Measurements from ENCODE around the gene TMED3. TPM values are rescaled to one million over a fixed set of nuclear protein-coding genes. Genes with fewer than 3 reads are reported as not detected.

TMED3 gene
- total RNA-seq, 1 donor from 2014 or later: 32.1 TPM

GRCh38 chr15:79322945-79323344 is 12.0 kb downstream of the TMED3 start:
- no peak overlapping the region for H3K4me3 Mint-ChIP-seq (ENCODE audit: unreplicated experiment)
- no peaks in the 10 kb centered on the region for H3K27me3 Mint-ChIP-seq (ENCODE audit: unreplicated experiment)
- no peak for TF ChIP-seq CTCF (IDR thresholded peaks at IDR 0.05; ENCODE audit: partially characterized antibody, unreplicated experiment)
- H3K4me1 Mint-ChIP-seq (ENCODE audit: low read depth, unreplicated experiment): peaks cover 2% of the 10 kb centered on the region
- H3K36me3 Mint-ChIP-seq (ENCODE audit: unreplicated experiment): peaks cover 19% of the 10 kb centered on the region
- no peak for DNase-seq
- H3K9me3 Mint-ChIP-seq (ENCODE audit: unreplicated experiment): peaks cover 2% of the 10 kb centered on the region
- H3K27ac Mint-ChIP-seq (ENCODE audit: unreplicated experiment): no peak overlapping the region

- H3K9me3 Mint-ChIP-seq (ENCODE audit: unreplicated experiment): no peaks in the 10 kb centered on the region
Observed at GRCh38 chr15:79329171-79329611, 18.3 kb downstream of the TMED3 start.

GRCh38 chr15:79332824-79333510 is 22.1 kb downstream of the TMED3 start:
- Mint-ChIP-seq H3K4me1 (ENCODE audit: low read depth, unreplicated experiment) (no peaks in the 10 kb centered on the region), H3K27me3 (ENCODE audit: unreplicated experiment) (peaks cover 1% of the 10 kb centered on the region), H3K36me3 (ENCODE audit: unreplicated experiment) (no peaks in the 10 kb centered on the region), H3K9me3 (ENCODE audit: unreplicated experiment) (no peaks in the 10 kb centered on the region), H3K27ac (ENCODE audit: unreplicated experiment) (no peak overlapping the region), H3K4me3 (ENCODE audit: unreplicated experiment) (no peak overlapping the region)
- no peak for TF ChIP-seq CTCF (IDR thresholded peaks at IDR 0.05; ENCODE audit: partially characterized antibody, unreplicated experiment)
- no peak for DNase-seq

More at GRCh38 chr15:79329171-79329611, 18.3 kb downstream of the TMED3 start:
- TF ChIP-seq CTCF (IDR thresholded peaks at IDR 0.05; ENCODE audit: partially characterized antibody, unreplicated experiment): no peak
- DNase-seq: no peak
- Mint-ChIP-seq H3K27me3 (ENCODE audit: unreplicated experiment) (peaks cover 1% of the 10 kb centered on the region), H3K4me3 (ENCODE audit: unreplicated experiment) (no peak overlapping the region), H3K36me3 (ENCODE audit: unreplicated experiment) (no peaks in the 10 kb centered on the region), H3K4me1 (ENCODE audit: low read depth, unreplicated experiment) (no peaks in the 10 kb centered on the region), H3K27ac (ENCODE audit: unreplicated experiment) (no peak overlapping the region)

- Mint-ChIP-seq H3K36me3 (ENCODE audit: unreplicated experiment) (peaks cover 5% of the 10 kb centered on the region), H3K9me3 (ENCODE audit: unreplicated experiment) (no peaks in the 10 kb centered on the region), H3K4me1 (ENCODE audit: low read depth, unreplicated experiment) (no peaks in the 10 kb centered on the region), H3K4me3 (ENCODE audit: unreplicated experiment) (no peak overlapping the region), H3K27me3 (ENCODE audit: unreplicated experiment) (no peaks in the 10 kb centered on the region), H3K27ac (ENCODE audit: unreplicated experiment) (no peak overlapping the region)
- TF ChIP-seq CTCF (IDR thresholded peaks at IDR 0.05; ENCODE audit: partially characterized antibody, unreplicated experiment): no peak
- no peak for DNase-seq
Observed at GRCh38 chr15:79337591-79337990, 26.7 kb downstream of the TMED3 start.

GRCh38 chr15:79339588-79340314 is 28.8 kb downstream of the TMED3 start:
- no peak overlapping the region for H3K4me3 Mint-ChIP-seq (ENCODE audit: unreplicated experiment)
- no peak for DNase-seq
- no peak overlapping the region for H3K27ac Mint-ChIP-seq (ENCODE audit: unreplicated experiment)
- H3K27me3 Mint-ChIP-seq (ENCODE audit: unreplicated experiment): no peaks in the 10 kb centered on the region
- TF ChIP-seq CTCF (IDR thresholded peaks at IDR 0.05; ENCODE audit: partially characterized antibody, unreplicated experiment): peak; percentile 88
- no peaks in the 10 kb centered on the region for H3K4me1 Mint-ChIP-seq (ENCODE audit: low read depth, unreplicated experiment)
- no peaks in the 10 kb centered on the region for H3K9me3 Mint-ChIP-seq (ENCODE audit: unreplicated experiment)
- peaks cover 5% of the 10 kb centered on the region for H3K36me3 Mint-ChIP-seq (ENCODE audit: unreplicated experiment)
